PC-3 (cell line): ENCODE measurements around the gene STXBP1. TPM values are rescaled to one million over a fixed set of nuclear protein-coding genes. Genes with fewer than 3 reads are reported as not detected.
A peak's percentile ranks its signal among the peaks of the same experiment; 100 is the strongest.

Experiments used
- ATAC-seq: fragments of 200-7000 bp; cut with Tn5 transposase; 2 replicates; pipeline ENCODE4 v1.9.1; 2020; ENCODE audit warnings: mild to moderate bottlenecking, moderate library complexity
- BruUV-seq: library from RNA; stranded (reverse); fragments of 400-500 nt; replicated peaks from 2 replicates; lab custom pipeline; 2021; lab: Mats Ljungman, UMichigan
- CTCF ChIA-PET: fragments of 300-600 bp; sonication (Branson Sonifier 250); formaldehyde crosslinking; loops from one replicate; lab custom pipeline; 2022; ENCODE audit warnings: antibody characterized with exemption; lab: Charles Lee
- POLR2A ChIA-PET: fragments of 300-600 bp; sonication (Branson Sonifier 250); formaldehyde crosslinking; loops from one replicate; lab custom pipeline; 2022; ENCODE audit warnings: antibody characterized with exemption; ENCODE audit not compliant: unreplicated experiment; lab: Charles Lee
- DNase-seq: peaks from one replicate; pipeline ENCODE4 v3.0.0-alpha.2; 2015
- H2AFZ ChIP-seq: fragments of 300-600 bp; sonication (generic); 2 replicates; pipeline ENCODE4 v1.6.0; 2016; ENCODE audit warnings: antibody characterized with exemption, low read length
- H3F3A ChIP-seq: fragments of 300-600 bp; sonication (generic); one replicate; pipeline ENCODE4 v1.6.0; 2017; ENCODE audit warnings: antibody characterized with exemption, low read length, control low read depth, mild to moderate bottlenecking; ENCODE audit not compliant: unreplicated experiment
- H3K27ac ChIP-seq: fragments of 300-600 bp; sonication (generic); 2 replicates; pipeline ENCODE4 v1.5.1; 2016; ENCODE audit warnings: mild to moderate bottlenecking, low read length
- H3K27me3 ChIP-seq: fragments of 300-600 bp; sonication (generic); 2 replicates; pipeline ENCODE4 v1.6.1; 2016; ENCODE audit warnings: low read length, mixed read lengths
- H3K36me3 ChIP-seq: fragments of 300-600 bp; sonication (generic); 2 replicates; pipeline ENCODE4 v1.6.1; 2016; ENCODE audit warnings: low read depth, mixed run types, low read length, mixed read lengths
- H3K4me1 ChIP-seq: fragments of 300-600 bp; sonication (generic); 2 replicates; pipeline ENCODE4 v1.5.1; 2016; ENCODE audit warnings: low read length; ENCODE audit not compliant: insufficient read depth
- H3K4me2 ChIP-seq: fragments of 300-600 bp; sonication (generic); 2 replicates; pipeline ENCODE4 v1.6.0; 2016; ENCODE audit warnings: low read length
- H3K4me3 ChIP-seq: fragments of 300-600 bp; sonication (generic); 2 replicates; pipeline ENCODE4 v1.5.1; 2016; ENCODE audit warnings: mild to moderate bottlenecking, low read length, mixed read lengths
- H3K79me2 ChIP-seq: fragments of 300-600 bp; sonication (generic); 2 replicates; pipeline ENCODE4 v1.6.1; 2017; ENCODE audit warnings: low read length, mixed read lengths
- H3K9ac ChIP-seq: fragments of 300-600 bp; sonication (generic); 2 replicates; pipeline ENCODE4 v1.6.0; 2016; ENCODE audit warnings: mild to moderate bottlenecking, low read length
- H3K9me2 ChIP-seq: fragments of 300-600 bp; sonication (generic); replicated peaks from 2 replicates; pipeline ENCODE4 v1.6.1; 2016; ENCODE audit warnings: mixed run types, low read length, mixed read lengths
- H3K9me3 ChIP-seq: fragments of 300-600 bp; sonication (generic); 2 replicates; pipeline ENCODE4 v1.6.1; 2016; ENCODE audit warnings: low read length, mixed read lengths
- H4K20me1 ChIP-seq: fragments of 300-600 bp; sonication (generic); 2 replicates; pipeline ENCODE4 v1.6.1; 2016; ENCODE audit warnings: low read length, mixed read lengths
- CTCF ChIP-seq: fragments of 300-600 bp; sonication (generic); conservative IDR thresholded peaks from 2 replicates; pipeline ENCODE4 v1.5.1; 2017; ENCODE audit warnings: antibody characterized with exemption, low read depth, mild to moderate bottlenecking, low read length
- EZH2 ChIP-seq: fragments of 300-600 bp; sonication (generic); IDR thresholded peaks from one replicate; pipeline ENCODE4 v1.6.1; 2017; ENCODE audit warnings: antibody characterized with exemption, mild to moderate bottlenecking, low read length; ENCODE audit not compliant: unreplicated experiment
- EZH2phosphoT487 ChIP-seq: fragments of 300-600 bp; sonication (generic); IDR thresholded peaks from 2 replicates; pipeline ENCODE4 v1.6.1; 2018; ENCODE audit warnings: mild to moderate bottlenecking, antibody characterized with exemption, low read length, borderline replicate concordance
- intact Hi-C: fragments of 100-400 bp; cut with micrococcal nuclease; formaldehyde crosslinking; loops from 2 replicates; pipeline ENCODE4 v1.9.0; 2023
- total RNA-seq: library from RNA; depleted of rRNA; stranded (reverse); fragments of >200 nt; gene quantifications from 2 replicates; pipeline ENCODE4 v1.2.3, GENCODE V29; 2014

STXBP1 gene
- total RNA-seq, 1 experiment from 2014 or later, result 9.1 TPM

GRCh38 chr9:127566351-127567001 is 45.6 kb upstream of the STXBP1 start:
- ChIA-PET CTCF (interaction anchor here (0.6 kb wide), 1 partner anchor 18 kb away, joined by 8 read pairs; no protein-coding TSS in a partner anchor), POLR2A (no interaction called here)
- no peaks in the 10 kb centered on the region for H3K9me3 ChIP-seq
- peaks cover 60% of the 10 kb centered on the region for H3K4me1 ChIP-seq
- H3K9me2 ChIP-seq, result no peaks in the 10 kb centered on the region
- H4K20me1 ChIP-seq, result no peaks in the 10 kb centered on the region
- H2AFZ ChIP-seq, result no peak overlapping the region
- TF ChIP-seq CTCF, result no peak
- no peak for TF ChIP-seq EZH2
- no peak for TF ChIP-seq EZH2phosphoT487
- peak overlapping the region; percentile 78 for H3K4me3 ChIP-seq
- 0 out of 2 replicates have a peak, but pooled peaks have one; percentile 0 for ATAC-seq
- peak overlapping the region; percentile 95 for H3K4me2 ChIP-seq
- DNase-seq, result peak; percentile 52
- peaks cover 7% of the 10 kb centered on the region for H3F3A ChIP-seq
- peaks cover 2% of the 10 kb centered on the region; the same call in 1 of the 2 replicates for H3K36me3 ChIP-seq
- BruUV-seq, result no TSS peak
- H3K79me2 ChIP-seq, result peaks cover 64% of the 10 kb centered on the region
- no peaks in the 10 kb centered on the region for H3K27me3 ChIP-seq
- H3K27ac ChIP-seq, result peak overlapping the region; percentile 60
- peak overlapping the region; percentile 96 for H3K9ac ChIP-seq
- intact Hi-C loops, result no loop called here

- peaks cover 59% of the 10 kb centered on the region for H3K4me1 ChIP-seq
- H3K9me2 ChIP-seq, result no peaks in the 10 kb centered on the region
- peak; percentile 46 for DNase-seq
- peak overlapping the region; percentile 78 for H3K4me3 ChIP-seq
- CTCF ChIA-PET, result interaction anchor here (0.6 kb wide), 1 partner anchor 17 kb away, joined by 8 read pairs; no protein-coding TSS in a partner anchor
- peaks cover 2% of the 10 kb centered on the region; the same call in 1 of the 2 replicates for H3K36me3 ChIP-seq
- TF ChIP-seq EZH2, result no peak
- no peak for TF ChIP-seq CTCF
- TF ChIP-seq EZH2phosphoT487, result no peak
- POLR2A ChIA-PET, result no interaction called here
- TSS peak; percentile 52 for BruUV-seq
- no peaks in the 10 kb centered on the region for H3K9me3 ChIP-seq
- peaks cover 64% of the 10 kb centered on the region for H3K79me2 ChIP-seq
- peaks cover 5% of the 10 kb centered on the region for H3F3A ChIP-seq
- intact Hi-C loops, result no loop called here
- H3K27me3 ChIP-seq, result no peaks in the 10 kb centered on the region
- no peak overlapping the region for H2AFZ ChIP-seq
- H4K20me1 ChIP-seq, result no peaks in the 10 kb centered on the region
- H3K9ac ChIP-seq, result peak overlapping the region; percentile 96
- peak overlapping the region; percentile 95 for H3K4me2 ChIP-seq
- peak; percentile 45 for ATAC-seq
- H3K27ac ChIP-seq, result peak overlapping the region; percentile 60
These were observed 44.9 kb upstream of the STXBP1 start for GRCh38 chr9:127567035-127567729.
